T-cell (primary cell): ENCODE measurements around the gene TRIM69. TPM values are rescaled to one million over a fixed set of nuclear protein-coding genes. Genes with fewer than 3 reads are reported as not detected.

Experiments used
- ATAC-seq, 4 experiments: fragments of 200-7000 bp in 3 of 4; fragments of 150-1000 bp in 1 of 4; cut with Tn5 transposase; replicated peaks in 1 of 4; 1 replicate in 3 of 4; 2 replicates in 1 of 4; pipeline ENCODE4 v1.10.0; 2021; ENCODE audit warnings: moderate library complexity in 3 of 4, mild to moderate bottlenecking in 2 of 4, moderate number of reproducible peaks in 1 of 4
- CTCF ChIA-PET, 2 donors: fragments of 300-600 bp; sonication (Branson Sonifier 250); formaldehyde crosslinking; loops; one replicate each; lab custom pipeline; 2022; ENCODE audit warnings: antibody characterized with exemption in 2 of 2; lab: Charles Lee
- POLR2A ChIA-PET, 2 donors: fragments of 300-600 bp; sonication (Branson Sonifier 250); formaldehyde crosslinking; loops; one replicate each; lab custom pipeline; 2022; ENCODE audit warnings: antibody characterized with exemption in 2 of 2; lab: Charles Lee
- DNase-seq, 35 experiments: peaks; one replicate each; pipeline versions ENCODE4 v3.0.0 to v3.0.0-alpha.2; 2013 to 2023
- H3K27ac ChIP-seq: one replicate; pipeline ENCODE4 v1.5.1; 2013; ENCODE audit warnings: low read length
- H3K27me3 ChIP-seq, 2 experiments: replicated peaks in 1 of 2; 1 replicate in 1 of 2; 2 replicates in 1 of 2; pipeline versions ENCODE4 v1.6.1 to v1.7.0; 2013; ENCODE audit warnings: low read length in 1 of 2, mixed read lengths in 1 of 2; ENCODE audit not compliant: control insufficient read depth in 2 of 2, insufficient read depth in 2 of 2; ENCODE audit errors: extremely low read depth in 1 of 2
- H3K36me3 ChIP-seq, 2 donors: 1 replicate in 1 of 2; 2 replicates in 1 of 2; pipeline versions ENCODE4 v1.6.1 to v1.7.0; 2013; ENCODE audit warnings: low read length in 1 of 2; ENCODE audit not compliant: control insufficient read depth in 2 of 2, insufficient read depth in 1 of 2; ENCODE audit errors: extremely low read depth in 1 of 2
- H3K4me1 ChIP-seq, 2 experiments: 1 replicate in 1 of 2; 2 replicates in 1 of 2; pipeline versions ENCODE4 v1.6.1 to v1.7.0; 2013; ENCODE audit warnings: low read length in 2 of 2, mixed read lengths in 1 of 2; ENCODE audit not compliant: insufficient read depth in 2 of 2, control insufficient read depth in 1 of 2; ENCODE audit errors: extremely low read depth in 1 of 2
- H3K4me3 ChIP-seq, 2 donors: 1 replicate in 1 of 2; 2 replicates in 1 of 2; pipeline versions ENCODE4 v1.5.1 to v1.7.0; 2013; ENCODE audit warnings: mild to moderate bottlenecking in 2 of 2, low read length in 1 of 2, moderate library complexity in 1 of 2; ENCODE audit not compliant: control insufficient read depth in 1 of 2; ENCODE audit errors: extremely low read depth in 1 of 2
- H3K9me3 ChIP-seq: 2 replicates; pipeline ENCODE4 v1.7.0; 2013
- H3K27ac Mint-ChIP-seq, 2 donors: one replicate each; pipeline ENCODE4 v1.8.0; 2020 to 2021; ENCODE audit warnings: mild to moderate bottlenecking in 2 of 2, mixed read lengths in 2 of 2
- H3K27me3 Mint-ChIP-seq, 2 donors: one replicate each; pipeline ENCODE4 v1.8.0; 2021 to 2022; ENCODE audit warnings: mixed read lengths in 2 of 2
- H3K36me3 Mint-ChIP-seq: one replicate; pipeline ENCODE4 v1.8.0; 2021; ENCODE audit warnings: mixed read lengths
- H3K4me1 Mint-ChIP-seq, 3 donors: one replicate each; pipeline ENCODE4 v1.8.0; 2020 to 2022; ENCODE audit warnings: mixed read lengths in 3 of 3, mild to moderate bottlenecking in 1 of 3
- H3K4me3 Mint-ChIP-seq, 3 donors: one replicate each; pipeline ENCODE4 v1.8.0; 2020 to 2022; ENCODE audit warnings: mild to moderate bottlenecking in 3 of 3, mixed read lengths in 3 of 3, moderate library complexity in 3 of 3
- H3K9me3 Mint-ChIP-seq, 3 donors: one replicate each; pipeline ENCODE4 v1.8.0; 2020 to 2022; ENCODE audit warnings: mixed read lengths in 3 of 3
- whole genome bisulfite sequencing: methylation state at CpG from one replicate; pipeline ENCODE4 v1.1.5; 2013; ENCODE audit warnings: missing lambda C conversion rate; ENCODE audit not compliant: insufficient coverage; 5-methylcytosine and 5-hydroxymethylcytosine counted together
- total RNA-seq, 35 experiments: library from RNA in 6 of 35; stranded (reverse) in 6 of 35; fragments of 120-200 nt in 1 of 35; gene quantifications; one replicate each; pipeline versions ENCODE4 v1.2.1 to v1.2.4 and lab custom pipeline; 2013 to 2026

TRIM69 gene
- total RNA-seq, 5 donors from 2014 or later (not counting 1 experiment from before 2014, with no cell fraction given), result 21.5 to 56.9 (median 42.9) TPM

DNA sequence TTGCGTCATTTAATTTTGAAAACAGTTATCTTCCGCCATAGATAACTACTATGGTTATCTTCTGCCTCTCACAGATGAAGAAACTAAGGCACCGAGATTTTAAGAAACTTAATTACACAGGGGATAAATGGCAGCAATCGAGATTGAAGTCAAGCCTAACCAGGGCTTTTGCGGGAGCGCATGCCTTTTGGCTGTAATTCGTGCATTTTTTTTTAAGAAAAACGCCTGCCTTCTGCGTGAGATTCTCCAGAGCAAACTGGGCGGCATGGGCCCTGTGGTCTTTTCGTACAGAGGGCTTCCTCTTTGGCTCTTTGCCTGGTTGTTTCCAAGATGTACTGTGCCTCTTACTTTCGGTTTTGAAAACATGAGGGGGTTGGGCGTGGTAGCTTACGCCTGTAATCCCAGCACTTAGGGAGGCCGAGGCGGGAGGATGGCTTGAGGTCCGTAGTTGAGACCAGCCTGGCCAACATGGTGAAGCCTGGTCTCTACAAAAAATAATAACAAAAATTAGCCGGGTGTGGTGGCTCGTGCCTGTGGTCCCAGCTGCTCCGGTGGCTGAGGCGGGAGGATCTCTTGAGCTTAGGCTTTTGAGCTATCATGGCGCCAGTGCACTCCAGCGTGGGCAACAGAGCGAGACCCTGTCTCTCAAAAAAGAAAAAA, 23.9 kb upstream of the TRIM69 start:
- Histone ChIP-seq H3K4me1 (peaks cover 41 to 42% of the 10 kb centered on the region in 2 experiments), H3K27me3 (no peaks in the 10 kb centered on the region), H3K4me3 (peak overlapping the region; percentile 89 to 96), H3K27ac (peak overlapping the region; percentile 99), H3K36me3 (peaks cover 5 to 58% of the 10 kb centered on the region in 2 donors), H3K9me3 (no peaks in the 10 kb centered on the region)
- CTCF ChIA-PET, result interaction anchor here (0.8 to 10.2 kb wide), 5 partner anchors 16 to 47 kb away, joined by 5 to 160 read pairs (median 97); partner anchors contain the start of genes TRIM69 (in 2 of the 2) and SPG11 (in 1 of the 2)
- DNase-seq (peak in 34 of 35 experiments; percentile 46 to 88 (median 66)), ATAC-seq (peak; percentile 16 to 30 (median 23))
- Mint-ChIP-seq H3K9me3 (no peaks in the 10 kb centered on the region), H3K27ac (peak overlapping the region; percentile 100), H3K4me3 (peak overlapping the region; percentile 95 to 100 (median 98)), H3K27me3 (no peaks in the 10 kb centered on the region), H3K36me3 (peaks cover 67% of the 10 kb centered on the region), H3K4me1 (peaks cover 53 to 87% (median 54%) of the 10 kb centered on the region in 3 donors)
- WGBS, result 0% methylated on average over 17 of the region's 24 CpGs
- POLR2A ChIA-PET, result interaction anchor here (0.6 to 10.2 kb wide), 18 partner anchors 9 to 286 kb away, joined by 3 to 289 read pairs (median 11); partner anchors contain the start of genes SPG11 (in 2 of the 2) and TRIM69 (in 2 of the 2)

- H3K27ac ChIP-seq, result peak overlapping the region; percentile 99
- H3K4me3 ChIP-seq, result peak overlapping the region; percentile 89 to 96
- no peaks in the 10 kb centered on the region for H3K9me3 ChIP-seq
- H3K36me3 ChIP-seq, result peaks cover 5 to 61% of the 10 kb centered on the region in 2 donors
- Mint-ChIP-seq H3K4me3 (peak overlapping the region; percentile 95 to 100 (median 98)), H3K9me3 (no peaks in the 10 kb centered on the region), H3K27ac (peak overlapping the region; percentile 100), H3K36me3 (peaks cover 68% of the 10 kb centered on the region), H3K27me3 (no peaks in the 10 kb centered on the region), H3K4me1 (peaks cover 56 to 87% (median 58%) of the 10 kb centered on the region in 3 donors)
- peaks cover 44 to 47% of the 10 kb centered on the region in 2 experiments for H3K4me1 ChIP-seq
- ChIA-PET POLR2A (interaction anchor here (0.5 to 10.2 kb wide), 26 partner anchors 8 to 968 kb away, joined by 3 to 289 read pairs (median 9); partner anchors contain the start of genes SPG11 (in 2 of the 2) and TRIM69 (in 2 of the 2)), CTCF (interaction anchor here (0.8 to 10.2 kb wide), 10 partner anchors 10 to 73 kb away, joined by 3 to 160 read pairs (median 5); partner anchors contain the start of genes SPG11 (in 2 of the 2) and TRIM69 (in 2 of the 2))
- no CpG with 5 or more reads among the region's 5 CpGs for WGBS
- H3K27me3 ChIP-seq, result no peaks in the 10 kb centered on the region
- DNase-seq (peak in 2 of 35 experiments; percentile 28 to 66), ATAC-seq (no peak)
These were observed 23.0 kb upstream of the TRIM69 start for GRCh38 chr15:44713006-44713966.

GRCh38 chr15:44715142-44715796, 21.1 kb upstream of the TRIM69 start:
- POLR2A ChIA-PET, result interaction anchor here (0.5 to 10.2 kb wide), 11 partner anchors 9 to 109 kb away, joined by 3 to 289 read pairs (median 5); partner anchors contain the start of genes SPG11 (in 2 of the 2) and TRIM69 (in 2 of the 2)
- peak overlapping the region; percentile 93 to 94 for H3K27ac Mint-ChIP-seq
- Histone ChIP-seq H3K4me3 (peak overlapping the region; percentile 89 to 96), H3K27me3 (no peaks in the 10 kb centered on the region), H3K36me3 (peaks cover 5 to 71% of the 10 kb centered on the region in 2 donors), H3K4me1 (peaks cover 47 to 52% of the 10 kb centered on the region in 2 experiments), H3K27ac (peak overlapping the region; percentile 99), H3K9me3 (no peaks in the 10 kb centered on the region)
- peaks cover 57 to 89% (median 60%) of the 10 kb centered on the region in 3 donors for H3K4me1 Mint-ChIP-seq
- CTCF ChIA-PET, result interaction anchor here (0.6 to 10.2 kb wide), 5 partner anchors 13 to 203 kb away, joined by 12 to 160 read pairs (median 97); partner anchors contain the start of genes TRIM69 (in 2 of the 2) and SPG11 (in 1 of the 2)
- ATAC-seq (no peak), DNase-seq (peak in 2 of 35 experiments; percentile 50 to 51)
- H3K4me3 Mint-ChIP-seq, result peak overlapping the region; percentile 95 to 100 (median 98)
- WGBS, result 0% methylated on average over 1 of the region's 6 CpGs
- no peaks in the 10 kb centered on the region for H3K9me3 Mint-ChIP-seq
- no peaks in the 10 kb centered on the region for H3K27me3 Mint-ChIP-seq
- peaks cover 74% of the 10 kb centered on the region for H3K36me3 Mint-ChIP-seq

DNA sequence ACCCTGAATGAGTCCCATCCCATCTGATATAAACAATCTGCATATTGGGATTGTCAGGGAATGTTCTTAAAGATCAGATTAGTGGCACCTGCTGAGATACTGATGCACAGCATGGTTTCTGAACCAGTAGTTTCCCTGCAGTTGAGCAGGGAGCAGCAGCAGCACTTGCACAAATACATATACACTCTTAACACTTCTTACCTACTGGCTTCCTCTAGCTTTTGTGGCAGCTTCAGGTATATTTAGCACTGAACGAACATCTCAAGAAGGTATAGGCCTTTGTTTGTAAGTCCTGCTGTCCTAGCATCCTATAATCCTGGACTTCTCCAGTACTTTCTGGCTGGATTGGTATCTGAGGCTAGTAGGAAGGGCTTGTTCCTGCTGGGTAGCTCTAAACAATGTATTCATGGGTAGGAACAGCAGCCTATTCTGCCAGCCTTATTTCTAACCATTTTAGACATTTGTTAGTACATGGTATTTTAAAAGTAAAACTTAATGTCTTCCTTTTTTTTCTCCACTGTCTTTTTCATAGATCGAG, 20.5 kb upstream of the TRIM69 start:
- Histone ChIP-seq H3K27ac (peak overlapping the region; percentile 99), H3K4me3 (peak overlapping the region; percentile 11 to 89), H3K4me1 (peaks cover 52 to 56% of the 10 kb centered on the region in 2 experiments), H3K9me3 (no peaks in the 10 kb centered on the region), H3K36me3 (peaks cover 5 to 71% of the 10 kb centered on the region in 2 donors), H3K27me3 (no peaks in the 10 kb centered on the region)
- H3K27me3 Mint-ChIP-seq, result no peaks in the 10 kb centered on the region
- peak overlapping the region; percentile 93 to 94 for H3K27ac Mint-ChIP-seq
- H3K4me1 Mint-ChIP-seq, result peaks cover 60 to 90% (median 63%) of the 10 kb centered on the region in 3 donors
- no peaks in the 10 kb centered on the region for H3K9me3 Mint-ChIP-seq
- DNase-seq (peak in 1 of 35 experiments; percentile 33), ATAC-seq (no peak)
- ChIA-PET POLR2A (interaction anchor here (0.5 to 10.2 kb wide), 10 partner anchors 8 to 109 kb away, joined by 3 to 289 read pairs (median 7); partner anchors contain the start of genes SPG11 (in 2 of the 2) and TRIM69 (in 2 of the 2)), CTCF (interaction anchor here in 1 of 2 donors (4.6 to 10.2 kb wide), 3 partner anchors 13 to 51 kb away, joined by 97 to 160 read pairs (median 153); partner anchors contain the start of genes SPG11 and TRIM69)
- H3K36me3 Mint-ChIP-seq, result peaks cover 74% of the 10 kb centered on the region
- peak overlapping the region; percentile 95 to 100 (median 98) for H3K4me3 Mint-ChIP-seq
- WGBS, result no CpG with 5 or more reads among the region's 2 CpGs

GRCh38 chr15:44716983-44717602, 19.2 kb upstream of the TRIM69 start:
- H3K9me3 ChIP-seq, result no peaks in the 10 kb centered on the region
- POLR2A ChIA-PET, result interaction anchor here (0.6 to 10.2 kb wide), 6 partner anchors 12 to 53 kb away, joined by 3 to 289 read pairs (median 43); partner anchors contain the start of genes SPG11 (in 1 of the 2) and TRIM69 (in 1 of the 2)
- H3K27ac Mint-ChIP-seq, result peak overlapping the region; percentile 93 to 94
- peaks cover 72 to 94% (median 75%) of the 10 kb centered on the region in 3 donors for H3K4me1 Mint-ChIP-seq
- no peaks in the 10 kb centered on the region for H3K27me3 Mint-ChIP-seq
- H3K4me1 ChIP-seq, result peaks cover 62 to 68% of the 10 kb centered on the region in 2 experiments
- no peaks in the 10 kb centered on the region for H3K9me3 Mint-ChIP-seq
- CTCF ChIA-PET, result interaction anchor here (0.6 to 10.2 kb wide), 6 partner anchors 9 to 131 kb away, joined by 3 to 160 read pairs (median 4); partner anchors contain the start of genes SPG11 (in 1 of the 2) and TRIM69 (in 1 of the 2)
- WGBS, result 0% methylated on average over 1 of the region's 2 CpGs
- ATAC-seq (no peak), DNase-seq (peak in 1 of 35 experiments; percentile 28)
- H3K27ac ChIP-seq, result peak overlapping the region; percentile 99
- H3K36me3 Mint-ChIP-seq, result peaks cover 72% of the 10 kb centered on the region
- H3K4me3 Mint-ChIP-seq, result peak overlapping the region; percentile 95 to 100 (median 98)
- H3K4me3 ChIP-seq, result peak overlapping the region in 1 of 2 donors; percentile 89
- no peaks in the 10 kb centered on the region for H3K27me3 ChIP-seq
- H3K36me3 ChIP-seq, result peaks cover 4 to 71% of the 10 kb centered on the region in 2 donors
